Ovary (tissue), 3 donors: ENCODE data around the gene PHKA2.

ENCODE experiments used
- CTCF ChIP-seq, 3 donors: fragments of 450-650 bp in 2 of 3; fragments of 200-600 bp in 1 of 3; IDR thresholded peaks; one replicate each; pipeline versions ENCODE4 v1.5.1 to v1.8.0; 2016 to 2022; ENCODE audit warnings: antibody characterized with exemption in 3 of 3, mild to moderate bottlenecking in 1 of 3
- EP300 ChIP-seq: sonication (generic); formaldehyde crosslinking; IDR thresholded peaks from one replicate; pipeline ENCODE4 v1.6.1; 2017; ENCODE audit warnings: antibody characterized with exemption
- POLR2A ChIP-seq: fragments of 450-650 bp; IDR thresholded peaks from one replicate; pipeline ENCODE4 v1.6.1; 2017; ENCODE audit warnings: antibody characterized with exemption, mild to moderate bottlenecking, moderate library complexity
- donor health status: DM: no; HTN: no; CAD: no.

- TF ChIP-seq CTCF (IDR thresholded peaks at IDR 0.05) (no peak), EP300 (no peak), POLR2A (no peak)
These were observed 40.5 kb upstream of the PHKA2 start for GRCh38 chrX:19024366-19024765.
